Left lobe of liver (tissue), 2 donors: ENCODE data around the gene GCFC2. TPM values are rescaled to one million over a fixed set of nuclear protein-coding genes. Genes with fewer than 3 reads are reported as not detected.
"Not testable (repeated sequence)": the region's sequence is repeated elsewhere in the genome, so short reads cannot be mapped to it uniquely, and the experiment has no call there.

Source experiments
- ATAC-seq: fragments of 200-7000 bp; cut with Tn5 transposase; one replicate; pipeline ENCODE4 v1.9.1; 2020; ENCODE audit warnings: mild to moderate bottlenecking, moderate library complexity
- DNase-seq: peaks from one replicate; pipeline ENCODE4 v3.0.0-alpha.2; 2020; ENCODE audit warnings: low spot score
- total RNA-seq: library from RNA; stranded (reverse); gene quantifications from one replicate; pipeline ENCODE4 v1.2.1, GENCODE V29; 2021
- donor health status: DM: no; HTN: no; CAD: no; lungs with moderate emphysema.
- donor health status: DM: no; HTN: yes; CAD: no.

GCFC2 gene
- total RNA-seq, 1 donor from 2014 or later: 17.8 TPM

- DNase-seq, ATAC-seq: not testable (repeated sequence)
These were observed 27.3 kb downstream of the GCFC2 start for GRCh38 chr2:75683430-75683829.

GRCh38 chr2:75680402-75680801 is 30.3 kb downstream of the GCFC2 start:
- ATAC-seq (no peak), DNase-seq (no peak)

GRCh38 chr2:75679556-75679955 is 31.2 kb downstream of the GCFC2 start:
- ATAC-seq: no peak
- DNase-seq: no peak

- no peak for ATAC-seq
- DNase-seq: no peak
These were observed 34.3 kb downstream of the GCFC2 start for GRCh38 chr2:75676464-75676863.

GRCh38 chr2:75675908-75676307 is 34.8 kb downstream of the GCFC2 start:
- ATAC-seq (peak; percentile 47), DNase-seq (no peak)

GRCh38 chr2:75675423-75675822 is 35.3 kb downstream of the GCFC2 start:
- ATAC-seq (peak; percentile 42), DNase-seq (peak; percentile 43)

- no peak for DNase-seq
- no peak for ATAC-seq
These were observed 42.8 kb downstream of the GCFC2 start for GRCh38 chr2:75667884-75668283.

GRCh38 chr2:75666911-75667310 is 43.8 kb downstream of the GCFC2 start:
- DNase-seq (no peak), ATAC-seq (no peak)

GRCh38 chr2:75657798-75658197 is 52.9 kb downstream of the GCFC2 start:
- DNase-seq (no peak), ATAC-seq (no peak)

- ATAC-seq (no peak), DNase-seq (no peak)
These were observed 54.2 kb downstream of the GCFC2 start for GRCh38 chr2:75656563-75656962.

- ATAC-seq: no peak
- no peak for DNase-seq
These were observed 54.9 kb downstream of the GCFC2 start for GRCh38 chr2:75655861-75656260.

GRCh38 chr2:75654012-75654411 is 56.7 kb downstream of the GCFC2 start:
- DNase-seq: no peak
- ATAC-seq: peak; percentile 28

GRCh38 chr2:75647771-75648170 is 62.9 kb downstream of the GCFC2 start:
- no peak for DNase-seq
- no peak for ATAC-seq

- ATAC-seq (peak; percentile 98), DNase-seq (peak; percentile 91)
These were observed 63.9 kb downstream of the GCFC2 start, which contains the start of gene MRPL19 for GRCh38 chr2:75646583-75647425. Gene MRPL19 (plus strand): TSS chr2:75646783. CDS start chr2:75646808, 25 bp downstream.

- DNase-seq (no peak), ATAC-seq (peak; percentile 22)
These were observed 64.6 kb downstream of the GCFC2 start for GRCh38 chr2:75646090-75646582.

GRCh38 chr2:75645643-75646042 is 65.1 kb downstream of the GCFC2 start:
- DNase-seq (no peak), ATAC-seq (no peak)

- DNase-seq: no peak
- no peak for ATAC-seq
These were observed 66.7 kb downstream of the GCFC2 start for GRCh38 chr2:75643980-75644379.

GRCh38 chr2:75641587-75641986 is 69.1 kb downstream of the GCFC2 start:
- peak; percentile 42 for ATAC-seq
- no peak for DNase-seq

GRCh38 chr2:75640621-75641121 is 70.0 kb downstream of the GCFC2 start:
- peak; percentile 98 for ATAC-seq

GRCh38 chr2:75637568-75637967 is 73.1 kb downstream of the GCFC2 start:
- ATAC-seq (no peak), DNase-seq (no peak)

More at GRCh38 chr2:75640621-75641121, 70.0 kb downstream of the GCFC2 start:
- DNase-seq: peak; percentile 58

GRCh38 chr2:75634945-75635344 is 75.8 kb downstream of the GCFC2 start:
- ATAC-seq (no peak), DNase-seq (no peak)

GRCh38 chr2:75633620-75634019 is 77.1 kb downstream of the GCFC2 start:
- no peak for ATAC-seq
- DNase-seq: no peak
